H1 (cell line): Measurements from ENCODE around the gene MED16. TPM values are rescaled to one million over a fixed set of nuclear protein-coding genes. Genes with fewer than 3 reads are reported as not detected.

Experiments
- CTCF ChIA-PET: fragments of 300-600 bp; sonication (Branson Sonifier 250); formaldehyde crosslinking; loops from one replicate; lab custom pipeline; 2021; ENCODE audit not compliant: partially characterized antibody; lab: Charles Lee
- POLR2A ChIA-PET: fragments of 300-600 bp; sonication (Branson Sonifier 250); formaldehyde crosslinking; loops from one replicate; lab custom pipeline; 2021; ENCODE audit warnings: inconsistent platforms; ENCODE audit not compliant: partially characterized antibody; lab: Charles Lee
- DNase-seq, 2 experiments: peaks; one replicate each; pipeline versions ENCODE4 v3.0.0 to v3.0.0-alpha.2; 2010 to 2022; ENCODE audit warnings: low spot score in 2 of 2, low read depth in 1 of 2, mixed read lengths in 1 of 2
- FAIRE-seq: peaks from 2 replicates; lab custom pipeline; 2011; peaks lifted over from hg19 to GRCh38; lab: Jason Lieb, UNC
- H2AFZ ChIP-seq: 2 replicates; pipeline ENCODE4 v1.8.1; 2012; ENCODE audit warnings: low read length, inconsistent platforms
- H2AK5ac ChIP-seq: 2 replicates; pipeline ENCODE4 v1.6.1; 2013; ENCODE audit warnings: low read depth, low read length
- H2BK120ac ChIP-seq: replicated peaks from 2 replicates; pipeline ENCODE3; 2013; ENCODE audit warnings: low read depth, low read length, inconsistent platforms
- H2BK12ac ChIP-seq: 2 replicates; pipeline ENCODE4 v1.6.1; 2013; ENCODE audit warnings: low read depth, low read length
- H2BK15ac ChIP-seq: 2 replicates; pipeline ENCODE4 v1.6.1; 2013; ENCODE audit warnings: low read length
- H2BK20ac ChIP-seq: 2 replicates; pipeline ENCODE4 v1.6.1; 2013; ENCODE audit warnings: low read length
- H2BK5ac ChIP-seq: 2 replicates; pipeline ENCODE4 v1.6.1; 2013; ENCODE audit warnings: low read depth, low read length
- H3K14ac ChIP-seq: 2 replicates; pipeline ENCODE4 v1.6.1; 2013; ENCODE audit warnings: inconsistent platforms; ENCODE audit not compliant: insufficient read length
- H3K18ac ChIP-seq: 2 replicates; pipeline ENCODE4 v1.6.1; 2013; ENCODE audit warnings: low read length; ENCODE audit errors: extremely low read depth
- H3K23ac ChIP-seq: 2 replicates; pipeline ENCODE4 v1.6.1; 2013; ENCODE audit warnings: inconsistent platforms; ENCODE audit not compliant: insufficient read length
- H3K23me2 ChIP-seq: 2 replicates; pipeline ENCODE4 v1.6.1; 2013; ENCODE audit warnings: low read depth, low read length
- H3K27ac ChIP-seq: 2 replicates; pipeline ENCODE4 v1.6.1; 2011; ENCODE audit warnings: low read depth, low read length, inconsistent platforms
- H3K27me3 ChIP-seq, 4 experiments: replicated peaks in 1 of 4; 1 replicate in 1 of 4; 2 replicates in 3 of 4; pipeline versions ENCODE4 v1.6.1 to v1.8.1; 2011 to 2013; ENCODE audit warnings: low read length in 3 of 4, mild to moderate bottlenecking in 3 of 4, inconsistent platforms in 2 of 4, mixed read lengths in 2 of 4, moderate library complexity in 1 of 4; ENCODE audit not compliant: control insufficient read depth in 3 of 4, insufficient read depth in 3 of 4; ENCODE audit errors: extremely low read depth in 1 of 4
- H3K36me3 ChIP-seq, 4 experiments: 2 replicates each; pipeline versions ENCODE4 v1.6.1 to v1.8.1; 2011 to 2013; ENCODE audit warnings: mild to moderate bottlenecking in 4 of 4, low read length in 3 of 4, moderate library complexity in 2 of 4, control low read depth in 1 of 4, inconsistent platforms in 1 of 4; ENCODE audit not compliant: insufficient read depth in 4 of 4, control insufficient read depth in 2 of 4
- H3K4ac ChIP-seq: replicated peaks from 2 replicates; pipeline ENCODE3; 2013; ENCODE audit warnings: low read length, low read depth, mixed read lengths, inconsistent platforms; ENCODE audit not compliant: insufficient read length
- H3K4me1 ChIP-seq, 4 experiments: replicated peaks in 1 of 4; 1 replicate in 1 of 4; 2 replicates in 3 of 4; pipeline versions ENCODE4 v1.6.1 to v1.8.1; 2011 to 2013; ENCODE audit warnings: low read length in 3 of 4, inconsistent platforms in 2 of 4, mixed read lengths in 1 of 4; ENCODE audit not compliant: insufficient read depth in 4 of 4, control insufficient read depth in 3 of 4
- H3K4me2 ChIP-seq, 2 experiments: 2 replicates each; pipeline versions ENCODE4 v1.6.1 to v1.8.1; 2011 to 2013; ENCODE audit warnings: low read depth in 2 of 2, low read length in 2 of 2, control low read depth in 1 of 2, inconsistent platforms in 1 of 2, mild to moderate bottlenecking in 1 of 2; ENCODE audit not compliant: insufficient read depth in 1 of 2
- H3K4me3 ChIP-seq, 4 experiments: fragments of 200-600, 300-600 bp in 1 of 4; sonication (generic), shearing (Covaris generic), sonication (Bioruptor Twin) in 1 of 4; 2 replicates each; pipeline versions ENCODE4 v1.5.1 to v1.8.1; 2011 to 2016; ENCODE audit warnings: low read length in 4 of 4, low read depth in 3 of 4, control low read depth in 2 of 4, inconsistent platforms in 2 of 4, mild to moderate bottlenecking in 2 of 4, mixed read lengths in 1 of 4, moderate library complexity in 1 of 4; ENCODE audit not compliant: insufficient read depth in 2 of 4; ENCODE audit errors: extremely low read depth in 1 of 4
- H3K56ac ChIP-seq: replicated peaks from 2 replicates; pipeline ENCODE3; 2013; ENCODE audit warnings: low read depth, mild to moderate bottlenecking, mixed read lengths, low read length, inconsistent platforms; ENCODE audit not compliant: insufficient read length
- H3K79me1 ChIP-seq: 2 replicates; pipeline ENCODE4 v1.6.1; 2013; ENCODE audit warnings: low read depth, low read length, control low read depth
- H3K79me2 ChIP-seq, 2 experiments: 2 replicates each; pipeline versions ENCODE4 v1.6.1 to v1.8.1; 2012 to 2013; ENCODE audit warnings: low read length in 2 of 2, mild to moderate bottlenecking in 2 of 2, inconsistent platforms in 1 of 2; ENCODE audit not compliant: insufficient read depth in 2 of 2, control insufficient read depth in 1 of 2
- H3K9ac ChIP-seq, 4 experiments: replicated peaks in 1 of 4; 1 replicate in 1 of 4; 2 replicates in 3 of 4; pipeline versions ENCODE4 v1.6.1 to v1.8.1; 2011 to 2013; ENCODE audit warnings: low read depth in 3 of 4, low read length in 3 of 4, control low read depth in 2 of 4, mild to moderate bottlenecking in 2 of 4, moderate library complexity in 2 of 4, inconsistent platforms in 1 of 4; ENCODE audit errors: extremely low read depth in 1 of 4
- H3K9me3 ChIP-seq, 2 experiments: 2 replicates each; pipeline versions ENCODE4 v1.6.1 to v1.8.1; 2012 to 2013; ENCODE audit warnings: mild to moderate bottlenecking in 2 of 2, moderate library complexity in 2 of 2, control low read depth in 1 of 2, inconsistent platforms in 1 of 2, low read depth in 1 of 2, low read length in 1 of 2, mixed read lengths in 1 of 2; ENCODE audit not compliant: insufficient read depth in 2 of 2
- H4K20me1 ChIP-seq, 2 experiments: replicated peaks in 1 of 2; 2 replicates each; pipeline versions ENCODE3 to v1.8.1; 2011 to 2013; ENCODE audit warnings: inconsistent platforms in 2 of 2, low read length in 2 of 2, mild to moderate bottlenecking in 1 of 2; ENCODE audit not compliant: insufficient read depth in 2 of 2, control insufficient read depth in 1 of 2
- H4K5ac ChIP-seq: 2 replicates; pipeline ENCODE4 v1.6.1; 2013; ENCODE audit warnings: low read length, low read depth, mixed read lengths, inconsistent platforms; ENCODE audit not compliant: insufficient read length
- H4K8ac ChIP-seq: 2 replicates; pipeline ENCODE4 v1.8.0; 2013; ENCODE audit warnings: mild to moderate bottlenecking, moderate library complexity, low read length, inconsistent platforms; ENCODE audit not compliant: insufficient read depth; ENCODE audit errors: extremely low read depth
- H4K91ac ChIP-seq: replicated peaks from 2 replicates; pipeline ENCODE3; 2013; ENCODE audit warnings: low read length, mixed read lengths, inconsistent platforms; ENCODE audit not compliant: insufficient read length
- CEBPB ChIP-seq: IDR thresholded peaks from 2 replicates; pipeline ENCODE4 v1.6.1; 2012; ENCODE audit warnings: low read depth, low read length
- POLR2AphosphoS5 ChIP-seq: IDR thresholded peaks from 2 replicates; pipeline ENCODE4 v1.6.1; 2011; ENCODE audit warnings: low read depth, low read length
- POU5F1 ChIP-seq: IDR thresholded peaks from 2 replicates; pipeline ENCODE4 v1.6.1; 2011; ENCODE audit warnings: low read depth, mild to moderate bottlenecking, low read length, moderate library complexity
- RBBP5 ChIP-seq: IDR thresholded peaks from 2 replicates; pipeline ENCODE4 v1.7.1; 2012; ENCODE audit warnings: low read depth, mild to moderate bottlenecking, inconsistent platforms, low read length, moderate library complexity, borderline replicate concordance
- WGBS, 2 experiments: shearing (Covaris generic) in 1 of 2; methylation state at CpG; one replicate each; pipeline versions ENCODE4 v1.1.6 to v1.1.7; 2013 to 2015; ENCODE audit warnings: low lambda C conversion rate in 2 of 2, mixed read lengths in 2 of 2, inconsistent platforms in 1 of 2, low coverage in 1 of 2, missing lambda C conversion rate in 1 of 2; ENCODE audit not compliant: insufficient replicate concordance in 2 of 2, insufficient coverage in 1 of 2, insufficient read length in 1 of 2; ENCODE audit errors: extremely low coverage in 1 of 2, missing lambda C conversion rate in 1 of 2; 5-methylcytosine and 5-hydroxymethylcytosine counted together
- polyA plus RNA-seq, 7 experiments: library from polyadenylated mRNA; depleted of rRNA in 3 of 7; stranded (reverse) in 5 of 7; unstranded in 2 of 7; fragments of >200 nt in 5 of 7; fragments of 200-250 nt in 2 of 7; gene quantifications; 1 replicate in 5 of 7; 2 replicates in 1 of 7; 4 replicates in 1 of 7; pipeline versions ENCODE4 v1.2.1 to v1.2.3, GENCODE V29; 2011 to 2013; ENCODE audit warnings: missing spikeins in 2 of 7, mixed read lengths in 2 of 7
- total RNA-seq: library from RNA; stranded (reverse); fragmentation: NEBNext Ultra II Directional; extraction: Animal tissue kit (Norgen Biotek cat#: 25700); gene quantifications from 2 replicates; pipeline ENCODE4 v1.2.1, GENCODE V29; 2021

Gene MED16
- total and polyA plus RNA-seq, 2 of the 8 experiments (the other 6 are each of a cell fraction or from before 2014, with no cell fraction given) = 51.0 to 67.2 TPM

- Histone ChIP-seq H3K18ac (no peak overlapping the region), H3K79me2 (peaks cover 0 to 35% of the 10 kb centered on the region in 2 experiments; a peak in 3 of 4 replicates), H4K91ac (no peak overlapping the region), H3K9ac (no peak overlapping the region), H3K4me1 (peaks cover 2 to 22% (median 10%) of the 10 kb centered on the region in 4 experiments), H3K23ac (no peak overlapping the region), H3K36me3 (peaks cover 0 to 15% (median 8%) of the 10 kb centered on the region in 4 experiments; a peak in 3 of 8 replicates), H4K8ac (peak overlapping the region; percentile 9), H3K27ac (no peak overlapping the region), H3K4me3 (no peak overlapping the region), H2BK5ac (0 out of 2 replicates have a peak overlapping the region, but pooled peaks have one; percentile 18), H4K20me1 (peaks cover 0 to 8% of the 10 kb centered on the region in 2 experiments), H2AK5ac (no peak overlapping the region), H3K23me2 (peaks cover 6% of the 10 kb centered on the region), H2BK15ac (0 out of 2 replicates have a peak overlapping the region, but pooled peaks have one; percentile 36), H4K5ac (no peak overlapping the region), H3K4ac (no peak overlapping the region), H2BK120ac (no peak overlapping the region), H2BK20ac (no peak overlapping the region), H3K9me3 (no peaks in the 10 kb centered on the region), H3K14ac (peak overlapping the region; percentile 43), H3K4me2 (no peak overlapping the region), H3K27me3 (peaks cover 0 to 5% (median 0%) of the 10 kb centered on the region in 4 experiments; a peak in 1 of 7 replicates), H2BK12ac (no peak overlapping the region), H2AFZ (no peak overlapping the region), H3K56ac (no peak overlapping the region), H3K79me1 (peaks cover 6% of the 10 kb centered on the region; the same call in 1 of the 2 replicates)
- ChIA-PET CTCF (interaction anchor here (1.1 to 1.5 kb wide), 3 partner anchors 42 to 55 kb away, joined by 3 to 5 read pairs (median 4); partner anchors contain the start of gene WDR18), POLR2A (interaction anchor here (0.6 to 1.2 kb wide), 7 partner anchors 20 to 65 kb away, joined by 3 to 6 read pairs (median 3); no protein-coding TSS in a partner anchor)
- 89% methylated on average over 17 of the region's 18 CpGs; no CpG with 5 or more reads in 1 of the 2 experiments for WGBS, 2 experiments
- FAIRE-seq (no peak), DNase-seq (no peak)
- no peak for TF ChIP-seq POU5F1
- TF ChIP-seq CEBPB = peak; percentile 77
- no peak for TF ChIP-seq RBBP5
- TF ChIP-seq POLR2AphosphoS5 = no peak
These were observed 35.6 kb upstream of the MED16 start for GRCh38 chr19:928471-929202.
